ENCODE results near the gene INO80.
"Not testable (repeated sequence)": the region's sequence is repeated elsewhere in the genome, so short reads cannot be mapped to it uniquely, and the experiment has no call there.

Gene INO80

DNA sequence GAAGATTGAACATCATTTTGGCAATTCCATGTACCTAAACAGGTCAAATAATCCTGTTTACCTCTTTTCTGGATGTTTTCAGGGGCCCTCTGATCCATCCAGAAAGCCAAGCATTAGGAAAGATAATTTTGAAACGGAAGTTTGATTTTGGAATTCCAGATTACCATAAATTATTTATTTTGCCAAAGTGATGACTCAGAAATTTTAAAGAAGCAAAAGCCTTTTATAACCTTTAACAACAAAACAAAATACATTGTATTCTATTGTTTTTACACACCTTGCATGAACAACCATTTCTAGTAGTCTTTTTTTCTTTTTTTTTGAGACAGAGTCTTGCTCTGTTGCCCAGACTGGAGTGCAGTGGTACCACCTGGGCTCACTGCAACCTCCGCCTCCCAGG lies 32.0 kb upstream of the INO80 start:
- no peak overlapping the region for H2AFZ ChIP-seq (ENCODE audit: low read depth)
- no peaks in the 10 kb centered on the region for H3K36me3 ChIP-seq (ENCODE audit: insufficient read depth)

DNA sequence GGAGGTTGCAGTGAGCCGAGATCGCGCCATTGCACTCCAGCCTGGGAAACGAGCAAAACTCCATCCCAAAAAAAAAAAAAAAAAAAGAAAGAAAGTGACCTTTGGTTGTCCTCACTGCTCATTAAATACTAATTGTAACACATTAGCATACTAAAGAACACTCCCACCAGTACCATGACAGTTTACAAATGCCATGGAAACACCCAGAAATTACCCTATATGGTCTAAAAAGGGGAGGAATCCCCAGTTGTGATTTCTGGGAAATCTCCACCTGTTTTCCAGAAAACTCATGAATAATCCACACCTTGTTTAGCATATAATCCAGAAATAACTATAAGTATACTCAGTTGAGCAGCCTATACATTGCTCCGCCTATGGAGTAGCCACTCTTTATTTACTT lies 23.5 kb upstream of the INO80 start:
- no peak overlapping the region for H3K4me2 ChIP-seq
- no peak overlapping the region for H3K9ac ChIP-seq
- TF ChIP-seq, protein P1, sequence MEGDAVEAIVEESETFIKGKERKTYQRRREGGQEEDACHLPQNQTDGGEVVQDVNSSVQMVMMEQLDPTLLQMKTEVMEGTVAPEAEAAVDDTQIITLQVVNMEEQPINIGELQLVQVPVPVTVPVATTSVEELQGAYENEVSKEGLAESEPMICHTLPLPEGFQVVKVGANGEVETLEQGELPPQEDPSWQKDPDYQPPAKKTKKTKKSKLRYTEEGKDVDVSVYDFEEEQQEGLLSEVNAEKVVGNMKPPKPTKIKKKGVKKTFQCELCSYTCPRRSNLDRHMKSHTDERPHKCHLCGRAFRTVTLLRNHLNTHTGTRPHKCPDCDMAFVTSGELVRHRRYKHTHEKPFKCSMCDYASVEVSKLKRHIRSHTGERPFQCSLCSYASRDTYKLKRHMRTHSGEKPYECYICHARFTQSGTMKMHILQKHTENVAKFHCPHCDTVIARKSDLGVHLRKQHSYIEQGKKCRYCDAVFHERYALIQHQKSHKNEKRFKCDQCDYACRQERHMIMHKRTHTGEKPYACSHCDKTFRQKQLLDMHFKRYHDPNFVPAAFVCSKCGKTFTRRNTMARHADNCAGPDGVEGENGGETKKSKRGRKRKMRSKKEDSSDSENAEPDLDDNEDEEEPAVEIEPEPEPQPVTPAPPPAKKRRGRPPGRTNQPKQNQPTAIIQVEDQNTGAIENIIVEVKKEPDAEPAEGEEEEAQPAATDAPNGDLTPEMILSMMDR (conservative IDR thresholded peaks at IDR 0.05; ENCODE audit: low read depth, low read length) = no peak

More for the DNA sequence above, 32.0 kb upstream of the INO80 start:
- no peak overlapping the region for H3K4me2 ChIP-seq
- H3K79me2 ChIP-seq (ENCODE audit: insufficient read depth, low read depth) = no peaks in the 10 kb centered on the region
- TF ChIP-seq, protein P1 (conservative IDR thresholded peaks at IDR 0.05; ENCODE audit: low read depth, low read length) = no peak
- H3K27ac ChIP-seq = no peak overlapping the region
- H3K9ac ChIP-seq = no peak overlapping the region
- no peak overlapping the region for H3K4me3 ChIP-seq (IDR thresholded peaks at IDR 0.05; ENCODE audit: insufficient read depth, low read depth, low read length)
- H3K27me3 ChIP-seq (ENCODE audit: insufficient read depth, low read depth) = no peaks in the 10 kb centered on the region
- H4K20me1 ChIP-seq (ENCODE audit: insufficient read depth) = no peaks in the 10 kb centered on the region
- H3K4me1 ChIP-seq (ENCODE audit: low read depth, poor library complexity, severe bottlenecking) = no peaks in the 10 kb centered on the region

DNA sequence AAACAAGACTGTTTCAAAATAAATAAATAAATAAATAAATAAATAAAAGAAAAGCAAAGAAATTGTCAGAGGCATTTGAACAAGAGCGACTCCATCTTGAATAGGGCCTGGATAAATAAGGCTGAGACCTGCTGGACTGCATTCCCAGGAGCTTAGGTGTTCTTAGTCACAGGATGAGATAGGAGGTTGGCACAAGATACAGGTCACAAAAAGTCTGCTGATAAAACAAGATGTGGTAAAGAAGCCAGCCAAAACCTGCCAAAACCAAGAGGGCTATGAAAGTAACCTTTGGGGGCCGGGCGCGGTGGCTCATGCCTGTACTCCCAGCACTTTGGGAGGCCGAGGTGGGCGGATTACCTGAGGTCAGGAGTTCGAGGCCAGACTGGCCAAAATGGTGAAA lies 23.0 kb upstream of the INO80 start:
- H3K79me2 ChIP-seq (ENCODE audit: insufficient read depth, low read depth); H3K9ac ChIP-seq; H3K27me3 ChIP-seq (ENCODE audit: insufficient read depth, low read depth); H4K20me1 ChIP-seq (ENCODE audit: insufficient read depth); H3K36me3 ChIP-seq (ENCODE audit: insufficient read depth); H3K4me1 ChIP-seq (ENCODE audit: low read depth, poor library complexity, severe bottlenecking); H3K4me2 ChIP-seq; H3K4me3 ChIP-seq (IDR thresholded peaks at IDR 0.05; ENCODE audit: insufficient read depth, low read depth, low read length); H2AFZ ChIP-seq (ENCODE audit: low read depth); H3K27ac ChIP-seq: not testable (repeated sequence)

More for the DNA sequence above, 23.5 kb upstream of the INO80 start:
- Histone ChIP-seq H3K27me3 (ENCODE audit: insufficient read depth, low read depth) (no peaks in the 10 kb centered on the region), H3K36me3 (ENCODE audit: insufficient read depth) (no peaks in the 10 kb centered on the region), H3K4me1 (ENCODE audit: low read depth, poor library complexity, severe bottlenecking) (no peaks in the 10 kb centered on the region), H3K4me3 (IDR thresholded peaks at IDR 0.05; ENCODE audit: insufficient read depth, low read depth, low read length) (no peak overlapping the region), H3K27ac (no peak overlapping the region), H3K79me2 (ENCODE audit: insufficient read depth, low read depth) (no peaks in the 10 kb centered on the region), H4K20me1 (ENCODE audit: insufficient read depth) (no peaks in the 10 kb centered on the region), H2AFZ (ENCODE audit: low read depth) (no peak overlapping the region)

DNA sequence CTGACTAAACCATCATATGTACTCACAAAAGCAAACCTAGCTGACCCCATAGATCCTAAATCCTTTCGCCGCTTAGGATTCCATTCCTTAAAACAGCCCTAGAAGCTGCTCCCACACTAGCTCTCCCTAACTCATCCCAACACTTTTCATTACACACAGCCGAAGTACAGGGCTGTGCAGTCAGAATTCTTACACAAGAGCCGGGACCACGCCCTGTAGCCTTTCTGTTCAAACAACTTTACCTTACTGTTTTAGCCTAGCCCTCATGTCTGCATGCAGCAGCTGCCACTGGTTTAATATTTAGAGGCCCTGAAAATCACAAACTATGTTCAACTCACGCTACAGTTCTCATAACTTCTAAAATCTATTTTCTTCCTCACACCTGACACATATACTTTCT lies 19.5 kb upstream of the INO80 start:
- H3K4me2 ChIP-seq = not testable (repeated sequence)

DNA sequence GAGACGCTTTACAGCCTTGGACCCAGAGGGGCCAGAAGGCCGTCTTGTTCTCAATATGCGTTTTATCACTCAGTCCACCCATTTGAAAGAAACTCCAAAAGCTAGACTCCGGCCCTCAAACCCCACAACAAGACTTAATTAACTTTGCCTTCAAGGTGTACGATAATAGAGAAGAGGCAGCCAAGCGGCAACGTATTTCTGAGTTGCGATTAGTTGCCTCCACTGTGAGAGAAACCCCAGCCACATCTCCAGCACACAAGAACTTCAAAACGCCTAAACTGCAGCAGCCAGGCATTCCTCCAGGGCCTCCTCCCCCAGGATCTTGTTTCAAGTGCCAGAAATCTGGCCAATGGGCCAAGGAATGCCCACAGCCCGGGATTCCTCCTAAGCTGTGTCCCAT lies 17.4 kb upstream of the INO80 start:
- H2AFZ ChIP-seq (ENCODE audit: low read depth) = no peak overlapping the region
- no peak overlapping the region for H3K27ac ChIP-seq
- H3K4me2 ChIP-seq = no peak overlapping the region
- no peaks in the 10 kb centered on the region for H3K79me2 ChIP-seq (ENCODE audit: insufficient read depth, low read depth)
- H3K36me3 ChIP-seq (ENCODE audit: insufficient read depth) = no peaks in the 10 kb centered on the region
- no peak overlapping the region for H3K9ac ChIP-seq
- H4K20me1 ChIP-seq (ENCODE audit: insufficient read depth) = no peaks in the 10 kb centered on the region
- H3K4me3 ChIP-seq (IDR thresholded peaks at IDR 0.05; ENCODE audit: insufficient read depth, low read depth, low read length) = no peak overlapping the region
- H3K27me3 ChIP-seq (ENCODE audit: insufficient read depth, low read depth) = no peaks in the 10 kb centered on the region
- no peaks in the 10 kb centered on the region for H3K4me1 ChIP-seq (ENCODE audit: low read depth, poor library complexity, severe bottlenecking)
- TF ChIP-seq, protein P1 (conservative IDR thresholded peaks at IDR 0.05; ENCODE audit: low read depth, low read length) = no peak

More for the DNA sequence above, 19.5 kb upstream of the INO80 start:
- not testable (repeated sequence) for H2AFZ ChIP-seq (ENCODE audit: low read depth); H3K36me3 ChIP-seq (ENCODE audit: insufficient read depth); H3K79me2 ChIP-seq (ENCODE audit: insufficient read depth, low read depth); H3K4me1 ChIP-seq (ENCODE audit: low read depth, poor library complexity, severe bottlenecking); H3K27ac ChIP-seq; H3K27me3 ChIP-seq (ENCODE audit: insufficient read depth, low read depth); H3K4me3 ChIP-seq (IDR thresholded peaks at IDR 0.05; ENCODE audit: insufficient read depth, low read depth, low read length); H4K20me1 ChIP-seq (ENCODE audit: insufficient read depth); H3K9ac ChIP-seq

DNA sequence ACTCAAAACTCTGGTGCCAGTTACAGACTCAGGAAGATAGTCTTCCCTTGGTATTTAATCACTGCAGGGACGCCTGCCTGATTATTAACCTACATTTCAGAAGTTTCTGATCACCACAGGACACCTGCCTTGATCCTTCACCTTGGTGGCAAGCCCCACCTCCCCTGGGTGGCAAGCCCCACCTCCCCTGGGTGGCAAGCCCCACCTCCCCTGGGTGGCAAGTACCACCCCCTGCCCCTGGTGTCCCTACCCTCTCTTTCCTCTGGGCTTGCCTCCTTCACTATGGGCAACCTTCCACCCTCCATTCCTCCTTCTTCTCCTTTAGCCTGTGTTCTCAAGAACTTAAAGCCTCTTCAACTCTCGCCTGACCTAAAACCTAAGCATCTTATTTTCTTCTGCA lies 16.0 kb upstream of the INO80 start:
- not testable (repeated sequence) for H4K20me1 ChIP-seq (ENCODE audit: insufficient read depth); H3K4me3 ChIP-seq (IDR thresholded peaks at IDR 0.05; ENCODE audit: insufficient read depth, low read depth, low read length); H2AFZ ChIP-seq (ENCODE audit: low read depth); H3K79me2 ChIP-seq (ENCODE audit: insufficient read depth, low read depth); H3K36me3 ChIP-seq (ENCODE audit: insufficient read depth); H3K4me2 ChIP-seq; H3K27me3 ChIP-seq (ENCODE audit: insufficient read depth, low read depth); H3K4me1 ChIP-seq (ENCODE audit: low read depth, poor library complexity, severe bottlenecking); H3K27ac ChIP-seq; H3K9ac ChIP-seq

Measured in KMS-11 (cell line).